AG04450 (cell line): ENCODE data around the gene SLC38A9. TPM values are rescaled to one million over a fixed set of nuclear protein-coding genes. Genes with fewer than 3 reads are reported as not detected.

ENCODE experiments used
- CTCF ChIA-PET: fragments of 300-600, 350-600 bp; formaldehyde crosslinking; extraction: SDS; loops from one replicate; lab custom pipeline; 2022; ENCODE audit warnings: antibody characterized with exemption, inconsistent platforms; lab: Charles Lee
- POLR2A ChIA-PET: fragments of 350-600 bp; formaldehyde crosslinking; extraction: SDS; loops from one replicate; lab custom pipeline; 2021; ENCODE audit warnings: antibody characterized with exemption, inconsistent platforms; lab: Yijun Ruan, JAX
- DNase-seq: peaks from one replicate; pipeline ENCODE4 v3.0.0-alpha.2; 2011; ENCODE audit warnings: low read depth, low spot score
- H3K27ac ChIP-seq: one replicate; pipeline ENCODE4 v1.5.1; 2012; ENCODE audit warnings: low read depth, low read length, control low read depth
- H3K27me3 ChIP-seq: one replicate; pipeline ENCODE4 v1.6.0; 2012; ENCODE audit warnings: low read length; ENCODE audit not compliant: control insufficient read depth, insufficient read depth
- H3K4me3 ChIP-seq: 2 replicates; pipeline ENCODE4 v1.5.1; 2011; ENCODE audit warnings: mild to moderate bottlenecking, low read depth, low read length, control low read depth
- H3K9me3 ChIP-seq: 2 replicates; pipeline ENCODE4 v1.5.1; 2012; ENCODE audit warnings: low read length; ENCODE audit not compliant: control insufficient read depth, insufficient read depth
- CTCF ChIP-seq: IDR thresholded peaks from 2 replicates; pipeline ENCODE4 v1.5.1; 2011; ENCODE audit warnings: low read depth, low read length, control low read depth, inconsistent platforms
- polyA plus RNA-seq: library from polyadenylated mRNA; depleted of rRNA; stranded (reverse); fragments of >200 nt; gene quantifications from 2 replicates; pipeline ENCODE4 v1.2.3, GENCODE V29; 2011

SLC38A9 gene
- polyA plus RNA-seq, 1 experiment = 25.3 TPM

- CTCF ChIA-PET = interaction anchor here (1.3 kb wide), 1 partner anchor 41 kb away, joined by 3 read pairs; no protein-coding TSS in a partner anchor
- Histone ChIP-seq H3K27me3 (no peaks in the 10 kb centered on the region), H3K9me3 (no peaks in the 10 kb centered on the region), H3K4me3 (no peak overlapping the region), H3K27ac (no peak overlapping the region)
- no peak for DNase-seq
- no peak for TF ChIP-seq CTCF
- POLR2A ChIA-PET = no interaction called here
These were observed 61.7 kb downstream of the SLC38A9 start for GRCh38 chr5:55650386-55650785.

- no peak for DNase-seq
- POLR2A ChIA-PET = no interaction called here
- H3K4me3 ChIP-seq = no peak overlapping the region
- no peaks in the 10 kb centered on the region for H3K27me3 ChIP-seq
- TF ChIP-seq CTCF = no peak
- no peak overlapping the region for H3K27ac ChIP-seq
- CTCF ChIA-PET = interaction anchor here (1.3 kb wide), 1 partner anchor 42 kb away, joined by 3 read pairs; no protein-coding TSS in a partner anchor
- H3K9me3 ChIP-seq = no peaks in the 10 kb centered on the region
These were observed 62.2 kb downstream of the SLC38A9 start for GRCh38 chr5:55649963-55650362.

- Histone ChIP-seq H3K9me3 (no peaks in the 10 kb centered on the region), H3K4me3 (no peak overlapping the region), H3K27ac (no peak overlapping the region), H3K27me3 (no peaks in the 10 kb centered on the region)
- DNase-seq = no peak
- ChIA-PET POLR2A (no interaction called here), CTCF (no interaction called here)
- TF ChIP-seq CTCF = no peak
These were observed 66.8 kb downstream of the SLC38A9 start for GRCh38 chr5:55645304-55645703.

GRCh38 chr5:55638455-55638854 is 73.7 kb downstream of the SLC38A9 start:
- POLR2A ChIA-PET = no interaction called here
- CTCF ChIA-PET = no interaction called here

GRCh38 chr5:55638051-55638450 is 74.1 kb downstream of the SLC38A9 start:
- H3K27ac ChIP-seq = no peak overlapping the region
- H3K4me3 ChIP-seq = no peak overlapping the region
- no peak for DNase-seq
- TF ChIP-seq CTCF = no peak
- H3K9me3 ChIP-seq = no peaks in the 10 kb centered on the region
- H3K27me3 ChIP-seq = no peaks in the 10 kb centered on the region
- CTCF ChIA-PET = no interaction called here
- POLR2A ChIA-PET = no interaction called here

More at GRCh38 chr5:55638455-55638854, 73.7 kb downstream of the SLC38A9 start:
- Histone ChIP-seq H3K27me3 (no peaks in the 10 kb centered on the region), H3K4me3 (no peak overlapping the region), H3K27ac (no peak overlapping the region), H3K9me3 (no peaks in the 10 kb centered on the region)
- DNase-seq = no peak
- no peak for TF ChIP-seq CTCF
